WTC11 (cell line): ENCODE measurements around the gene ARHGAP21. TPM values are rescaled to one million over a fixed set of nuclear protein-coding genes. Genes with fewer than 3 reads are reported as not detected.

Source experiments
- ATAC-seq: fragments of 200-7000 bp; cut with Tn5 transposase; 2 replicates; pipeline ENCODE4 v1.10.0; 2021; ENCODE audit warnings: mild to moderate bottlenecking, moderate library complexity
- CTCF ChIA-PET: fragments of 300-600 bp; sonication (Branson Sonifier 250); formaldehyde crosslinking; loops from one replicate; lab custom pipeline; 2021; ENCODE audit warnings: antibody characterized with exemption; lab: Charles Lee
- POLR2A ChIA-PET: fragments of 350-600 bp; sonication (Branson Sonifier 250); formaldehyde crosslinking; loops from one replicate; lab custom pipeline; 2021; ENCODE audit warnings: antibody characterized with exemption; lab: Charles Lee
- DNase-seq: peaks from one replicate; pipeline ENCODE4 v3.0.0; 2021; ENCODE audit warnings: low spot score
- H3K27ac Mint-ChIP-seq: 2 replicates; pipeline ENCODE4 v1.8.0; 2021; ENCODE audit warnings: mixed read lengths
- H3K27me3 Mint-ChIP-seq: 2 replicates; pipeline ENCODE4 v1.8.0; 2021; ENCODE audit warnings: low read depth, mild to moderate bottlenecking, moderate library complexity, mixed read lengths
- H3K36me3 Mint-ChIP-seq: 2 replicates; pipeline ENCODE4 v1.8.0; 2021; ENCODE audit warnings: mixed read lengths
- H3K4me1 Mint-ChIP-seq: 2 replicates; pipeline ENCODE4 v1.8.0; 2022; ENCODE audit warnings: mixed read lengths
- H3K4me3 Mint-ChIP-seq: 2 replicates; pipeline ENCODE4 v1.8.0; 2021; ENCODE audit warnings: mild to moderate bottlenecking, moderate library complexity, mixed read lengths
- H3K9me3 Mint-ChIP-seq: 2 replicates; pipeline ENCODE4 v1.8.0; 2021; ENCODE audit warnings: mixed read lengths
- CBFB ChIP-seq: sonication (generic); formaldehyde crosslinking; IDR thresholded peaks from 2 replicates; pipeline ENCODE4 v1.8.1; 2022; ENCODE audit warnings: mild to moderate bottlenecking, low read depth, missing genetic modification reagents
- ESRRA ChIP-seq: sonication (generic); formaldehyde crosslinking; IDR thresholded peaks from 2 replicates; pipeline ENCODE4 v1.8.1; 2022; ENCODE audit warnings: mild to moderate bottlenecking, missing genetic modification reagents, borderline replicate concordance
- HMGA2 ChIP-seq: fragments of 250-450 bp; sonication (Bioruptor Pico); IDR thresholded peaks from 2 replicates; pipeline ENCODE4 v1.4.0; 2021; ENCODE audit warnings: mild to moderate bottlenecking, moderate library complexity
- MXD4 ChIP-seq: fragments of 250-450 bp; sonication (Bioruptor Pico); IDR thresholded peaks from 2 replicates; pipeline ENCODE4 v1.8.0; 2021; ENCODE audit warnings: mild to moderate bottlenecking, moderate library complexity, borderline replicate concordance
- RORB ChIP-seq: fragments of 250-450 bp; sonication (Bioruptor Pico); IDR thresholded peaks from 2 replicates; pipeline ENCODE4 v1.9.0; 2021; ENCODE audit warnings: mild to moderate bottlenecking
- TP53 ChIP-seq: sonication (generic); formaldehyde crosslinking; IDR thresholded peaks from 2 replicates; pipeline ENCODE4 v1.8.1; 2023; ENCODE audit warnings: mild to moderate bottlenecking, missing genetic modification reagents
- ZNF396 ChIP-seq: fragments of 250-450 bp; sonication (Bioruptor Pico); IDR thresholded peaks from 2 replicates; pipeline ENCODE4 v1.8.0; 2021; ENCODE audit warnings: mild to moderate bottlenecking, moderate library complexity, borderline replicate concordance
- total RNA-seq: library from RNA; stranded (reverse); gene quantifications from 3 replicates; pipeline ENCODE4 v1.2.3, GENCODE V29; 2021
- TF ChIP-seq, protein P1 (sequence below): sonication (generic); formaldehyde crosslinking; IDR thresholded peaks from 2 replicates; pipeline ENCODE4 v1.8.1; 2023; ENCODE audit warnings: mild to moderate bottlenecking, missing genetic modification reagents
- TF ChIP-seq, protein P2 (sequence below): fragments of 250-450 bp; sonication (Bioruptor Pico); IDR thresholded peaks from 2 replicates; pipeline ENCODE4 v2.1.2; 2022; ENCODE audit warnings: mild to moderate bottlenecking, moderate library complexity
- TF ChIP-seq, protein P3 (sequence below): sonication (generic); formaldehyde crosslinking; IDR thresholded peaks from 2 replicates; pipeline ENCODE4 v1.8.1; 2022; ENCODE audit warnings: missing genetic modification reagents, borderline replicate concordance
- TF ChIP-seq, protein P4 (sequence below): sonication (generic); formaldehyde crosslinking; IDR thresholded peaks from 2 replicates; pipeline ENCODE4 v1.8.0; 2022; ENCODE audit warnings: mild to moderate bottlenecking, missing genetic modification reagents
- TF ChIP-seq, protein P5 (sequence below): sonication (generic); formaldehyde crosslinking; IDR thresholded peaks from 2 replicates; pipeline ENCODE4 v1.8.1; 2023; ENCODE audit warnings: mild to moderate bottlenecking, missing genetic modification reagents, borderline replicate concordance
- TF ChIP-seq, protein P6 (sequence below): sonication (generic); formaldehyde crosslinking; IDR thresholded peaks from 2 replicates; pipeline ENCODE4 v1.8.1; 2022; ENCODE audit warnings: low read depth, missing genetic modification reagents, borderline replicate concordance

ARHGAP21 gene
- total RNA-seq, 1 experiment from 2014 or later: 33.8 TPM

DNA sequence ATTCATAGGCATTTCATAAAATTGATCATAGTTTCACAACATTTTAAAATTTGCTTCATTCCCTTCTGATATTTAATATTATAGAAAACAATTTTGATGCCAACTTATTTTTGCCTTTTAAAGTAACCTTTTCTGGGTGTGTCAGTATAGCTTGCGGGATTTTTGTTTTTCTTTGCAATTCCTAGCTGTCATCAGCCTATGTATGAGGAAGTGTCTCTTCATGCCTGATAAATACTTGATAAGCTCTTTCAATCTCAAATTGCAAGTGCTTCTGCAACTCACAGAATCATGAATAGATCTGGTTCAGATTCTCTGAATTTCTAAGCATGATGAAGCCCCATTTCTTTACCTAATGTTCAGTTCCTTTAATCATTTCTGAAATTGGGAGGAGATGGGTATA is 28.0 kb upstream of the ARHGAP21 start (continued):
- TF ChIP-seq, protein P1, sequence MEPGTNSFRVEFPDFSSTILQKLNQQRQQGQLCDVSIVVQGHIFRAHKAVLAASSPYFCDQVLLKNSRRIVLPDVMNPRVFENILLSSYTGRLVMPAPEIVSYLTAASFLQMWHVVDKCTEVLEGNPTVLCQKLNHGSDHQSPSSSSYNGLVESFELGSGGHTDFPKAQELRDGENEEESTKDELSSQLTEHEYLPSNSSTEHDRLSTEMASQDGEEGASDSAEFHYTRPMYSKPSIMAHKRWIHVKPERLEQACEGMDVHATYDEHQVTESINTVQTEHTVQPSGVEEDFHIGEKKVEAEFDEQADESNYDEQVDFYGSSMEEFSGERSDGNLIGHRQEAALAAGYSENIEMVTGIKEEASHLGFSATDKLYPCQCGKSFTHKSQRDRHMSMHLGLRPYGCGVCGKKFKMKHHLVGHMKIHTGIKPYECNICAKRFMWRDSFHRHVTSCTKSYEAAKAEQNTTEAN (CRISPR knock-in tag): no peak
- TF ChIP-seq, protein P2, sequence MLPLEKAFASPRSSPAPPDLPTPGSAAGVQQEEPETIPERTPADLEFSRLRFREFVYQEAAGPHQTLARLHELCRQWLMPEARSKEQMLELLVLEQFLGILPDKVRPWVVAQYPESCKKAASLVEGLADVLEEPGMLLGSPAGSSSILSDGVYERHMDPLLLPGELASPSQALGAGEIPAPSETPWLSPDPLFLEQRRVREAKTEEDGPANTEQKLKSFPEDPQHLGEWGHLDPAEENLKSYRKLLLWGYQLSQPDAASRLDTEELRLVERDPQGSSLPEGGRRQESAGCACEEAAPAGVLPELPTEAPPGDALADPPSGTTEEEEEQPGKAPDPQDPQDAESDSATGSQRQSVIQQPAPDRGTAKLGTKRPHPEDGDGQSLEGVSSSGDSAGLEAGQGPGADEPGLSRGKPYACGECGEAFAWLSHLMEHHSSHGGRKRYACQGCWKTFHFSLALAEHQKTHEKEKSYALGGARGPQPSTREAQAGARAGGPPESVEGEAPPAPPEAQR (CRISPR knock-in tag): no peak
- no peak for TF ChIP-seq CBFB (CRISPR knock-in tag)

DNA sequence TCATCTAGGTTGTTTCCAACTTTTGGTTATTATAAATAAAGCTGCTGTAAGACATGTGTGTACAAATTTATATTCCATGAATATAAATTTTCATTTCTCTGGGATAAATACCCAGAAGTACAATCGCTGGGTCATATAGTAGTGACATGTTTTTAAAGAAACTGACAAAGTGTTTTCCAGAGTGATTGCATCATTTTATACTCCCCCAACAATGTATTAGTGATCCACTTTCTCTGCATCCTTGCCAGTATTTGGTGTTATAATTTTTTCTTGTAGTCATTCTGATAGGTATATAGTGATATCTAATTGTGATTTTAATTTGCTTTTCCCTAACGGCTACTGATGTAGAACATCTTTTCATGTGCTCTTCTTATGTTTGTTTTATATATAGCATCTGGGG is 27.0 kb upstream of the ARHGAP21 start:
- TF ChIP-seq ZNF396 (CRISPR knock-in tag): no peak
- TF ChIP-seq, protein P3, sequence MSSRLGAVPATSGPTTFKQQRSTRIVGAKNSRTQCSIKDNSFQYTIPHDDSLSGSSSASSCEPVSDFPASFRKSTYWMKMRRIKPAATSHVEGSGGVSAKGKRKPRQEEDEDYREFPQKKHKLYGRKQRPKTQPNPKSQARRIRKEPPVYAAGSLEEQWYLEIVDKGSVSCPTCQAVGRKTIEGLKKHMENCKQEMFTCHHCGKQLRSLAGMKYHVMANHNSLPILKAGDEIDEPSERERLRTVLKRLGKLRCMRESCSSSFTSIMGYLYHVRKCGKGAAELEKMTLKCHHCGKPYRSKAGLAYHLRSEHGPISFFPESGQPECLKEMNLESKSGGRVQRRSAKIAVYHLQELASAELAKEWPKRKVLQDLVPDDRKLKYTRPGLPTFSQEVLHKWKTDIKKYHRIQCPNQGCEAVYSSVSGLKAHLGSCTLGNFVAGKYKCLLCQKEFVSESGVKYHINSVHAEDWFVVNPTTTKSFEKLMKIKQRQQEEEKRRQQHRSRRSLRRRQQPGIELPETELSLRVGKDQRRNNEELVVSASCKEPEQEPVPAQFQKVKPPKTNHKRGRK (CRISPR knock-in tag): no peak
- TF ChIP-seq, protein P1 (CRISPR knock-in tag): no peak
- TF ChIP-seq HMGA2 (CRISPR knock-in tag): no peak
- TF ChIP-seq, protein P4, sequence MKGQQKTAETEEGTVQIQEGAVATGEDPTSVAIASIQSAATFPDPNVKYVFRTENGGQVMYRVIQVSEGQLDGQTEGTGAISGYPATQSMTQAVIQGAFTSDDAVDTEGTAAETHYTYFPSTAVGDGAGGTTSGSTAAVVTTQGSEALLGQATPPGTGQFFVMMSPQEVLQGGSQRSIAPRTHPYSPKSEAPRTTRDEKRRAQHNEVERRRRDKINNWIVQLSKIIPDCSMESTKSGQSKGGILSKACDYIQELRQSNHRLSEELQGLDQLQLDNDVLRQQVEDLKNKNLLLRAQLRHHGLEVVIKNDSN (CRISPR knock-in tag): no peak
- TF ChIP-seq ESRRA (CRISPR knock-in tag): no peak
- no peak for TF ChIP-seq MXD4 (CRISPR knock-in tag)
- TF ChIP-seq, protein P5, sequence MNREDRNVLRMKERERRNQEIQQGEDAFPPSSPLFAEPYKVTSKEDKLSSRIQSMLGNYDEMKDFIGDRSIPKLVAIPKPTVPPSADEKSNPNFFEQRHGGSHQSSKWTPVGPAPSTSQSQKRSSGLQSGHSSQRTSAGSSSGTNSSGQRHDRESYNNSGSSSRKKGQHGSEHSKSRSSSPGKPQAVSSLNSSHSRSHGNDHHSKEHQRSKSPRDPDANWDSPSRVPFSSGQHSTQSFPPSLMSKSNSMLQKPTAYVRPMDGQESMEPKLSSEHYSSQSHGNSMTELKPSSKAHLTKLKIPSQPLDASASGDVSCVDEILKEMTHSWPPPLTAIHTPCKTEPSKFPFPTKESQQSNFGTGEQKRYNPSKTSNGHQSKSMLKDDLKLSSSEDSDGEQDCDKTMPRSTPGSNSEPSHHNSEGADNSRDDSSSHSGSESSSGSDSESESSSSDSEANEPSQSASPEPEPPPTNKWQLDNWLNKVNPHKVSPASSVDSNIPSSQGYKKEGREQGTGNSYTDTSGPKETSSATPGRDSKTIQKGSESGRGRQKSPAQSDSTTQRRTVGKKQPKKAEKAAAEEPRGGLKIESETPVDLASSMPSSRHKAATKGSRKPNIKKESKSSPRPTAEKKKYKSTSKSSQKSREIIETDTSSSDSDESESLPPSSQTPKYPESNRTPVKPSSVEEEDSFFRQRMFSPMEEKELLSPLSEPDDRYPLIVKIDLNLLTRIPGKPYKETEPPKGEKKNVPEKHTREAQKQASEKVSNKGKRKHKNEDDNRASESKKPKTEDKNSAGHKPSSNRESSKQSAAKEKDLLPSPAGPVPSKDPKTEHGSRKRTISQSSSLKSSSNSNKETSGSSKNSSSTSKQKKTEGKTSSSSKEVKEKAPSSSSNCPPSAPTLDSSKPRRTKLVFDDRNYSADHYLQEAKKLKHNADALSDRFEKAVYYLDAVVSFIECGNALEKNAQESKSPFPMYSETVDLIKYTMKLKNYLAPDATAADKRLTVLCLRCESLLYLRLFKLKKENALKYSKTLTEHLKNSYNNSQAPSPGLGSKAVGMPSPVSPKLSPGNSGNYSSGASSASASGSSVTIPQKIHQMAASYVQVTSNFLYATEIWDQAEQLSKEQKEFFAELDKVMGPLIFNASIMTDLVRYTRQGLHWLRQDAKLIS (CRISPR knock-in tag): no peak
- TF ChIP-seq, protein P6, sequence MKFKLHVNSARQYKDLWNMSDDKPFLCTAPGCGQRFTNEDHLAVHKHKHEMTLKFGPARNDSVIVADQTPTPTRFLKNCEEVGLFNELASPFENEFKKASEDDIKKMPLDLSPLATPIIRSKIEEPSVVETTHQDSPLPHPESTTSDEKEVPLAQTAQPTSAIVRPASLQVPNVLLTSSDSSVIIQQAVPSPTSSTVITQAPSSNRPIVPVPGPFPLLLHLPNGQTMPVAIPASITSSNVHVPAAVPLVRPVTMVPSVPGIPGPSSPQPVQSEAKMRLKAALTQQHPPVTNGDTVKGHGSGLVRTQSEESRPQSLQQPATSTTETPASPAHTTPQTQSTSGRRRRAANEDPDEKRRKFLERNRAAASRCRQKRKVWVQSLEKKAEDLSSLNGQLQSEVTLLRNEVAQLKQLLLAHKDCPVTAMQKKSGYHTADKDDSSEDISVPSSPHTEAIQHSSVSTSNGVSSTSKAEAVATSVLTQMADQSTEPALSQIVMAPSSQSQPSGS: no peak
- TF ChIP-seq TP53 (CRISPR knock-in tag): no peak
- no peak for TF ChIP-seq RORB (CRISPR knock-in tag)
- ATAC-seq: no peak
- Mint-ChIP-seq H3K4me1 (no peaks in the 10 kb centered on the region), H3K36me3 (no peaks in the 10 kb centered on the region), H3K4me3 (no peak overlapping the region), H3K27ac (no peak overlapping the region), H3K9me3 (no peaks in the 10 kb centered on the region), H3K27me3 (no peaks in the 10 kb centered on the region)
- ChIA-PET POLR2A (no interaction called here), CTCF (no interaction called here)
- no peak for DNase-seq
